H9 (cell line): ENCODE data around the gene MSI1. TPM values are rescaled to one million over a fixed set of nuclear protein-coding genes. Genes with fewer than 3 reads are reported as not detected.
A peak's percentile ranks its signal among the peaks of the same experiment; 100 is the strongest.

Experiments used
- DNase-seq: peaks from one replicate; pipeline ENCODE4 v3.0.0-alpha.2; 2017
- H2AFZ ChIP-seq: one replicate; pipeline ENCODE4 v1.6.1; 2013; ENCODE audit warnings: mild to moderate bottlenecking, low read length, control low read depth, moderate library complexity
- H2AK5ac ChIP-seq: 2 replicates; pipeline ENCODE4 v1.6.1; 2013; ENCODE audit warnings: low read length, control low read depth, mixed read lengths; ENCODE audit not compliant: insufficient read length
- H2BK120ac ChIP-seq: one replicate; pipeline ENCODE4 v1.6.1; 2013; ENCODE audit warnings: low read depth, mild to moderate bottlenecking, low read length, control low read depth, inconsistent platforms; ENCODE audit not compliant: poor library complexity, severe bottlenecking
- H2BK12ac ChIP-seq: 2 replicates; pipeline ENCODE4 v1.6.1; 2013; ENCODE audit warnings: low read length, control low read depth, mixed read lengths, low read depth; ENCODE audit not compliant: insufficient read length
- H2BK15ac ChIP-seq: 2 replicates; pipeline ENCODE4 v1.6.1; 2013; ENCODE audit warnings: low read depth, low read length, control low read depth
- H2BK20ac ChIP-seq: one replicate; pipeline ENCODE4 v1.6.1; 2013; ENCODE audit warnings: low read depth, mild to moderate bottlenecking, low read length, control low read depth, inconsistent platforms; ENCODE audit not compliant: poor library complexity, severe bottlenecking
- H2BK5ac ChIP-seq: 2 replicates; pipeline ENCODE4 v1.6.1; 2013; ENCODE audit warnings: low read length, control low read depth, mixed read lengths; ENCODE audit not compliant: insufficient read length
- H3K14ac ChIP-seq: 2 replicates; pipeline ENCODE4 v1.6.1; 2013; ENCODE audit warnings: low read length, control low read depth; ENCODE audit not compliant: insufficient read depth
- H3K18ac ChIP-seq: 2 replicates; pipeline ENCODE4 v1.6.1; 2013; ENCODE audit warnings: low read depth, mild to moderate bottlenecking, mixed read lengths, low read length, control low read depth; ENCODE audit not compliant: insufficient read length
- H3K23ac ChIP-seq: 2 replicates; pipeline ENCODE4 v1.6.1; 2013; ENCODE audit warnings: low read length, control low read depth, mixed read lengths, low read depth; ENCODE audit not compliant: insufficient read length
- H3K23me2 ChIP-seq: 2 replicates; pipeline ENCODE4 v1.6.1; 2013; ENCODE audit warnings: low read depth, mild to moderate bottlenecking, mixed read lengths, low read length, control low read depth; ENCODE audit not compliant: insufficient read length, poor library complexity, severe bottlenecking
- H3K27ac ChIP-seq: 2 replicates; pipeline ENCODE4 v1.5.1; 2013; ENCODE audit warnings: low read length, control low read depth, mixed read lengths, low read depth; ENCODE audit not compliant: insufficient read length
- H3K27me3 ChIP-seq: 2 replicates; pipeline ENCODE4 v1.6.1; 2013; ENCODE audit warnings: low read length, control low read depth, inconsistent platforms; ENCODE audit not compliant: insufficient read depth
- H3K4ac ChIP-seq: 2 replicates; pipeline ENCODE4 v1.6.1; 2013; ENCODE audit warnings: low read depth, mild to moderate bottlenecking, control low read depth, inconsistent platforms, low read length, moderate library complexity
- H3K4me1 ChIP-seq: 2 replicates; pipeline ENCODE4 v1.6.1; 2013; ENCODE audit warnings: low read length, control low read depth, inconsistent platforms; ENCODE audit not compliant: insufficient read depth
- H3K4me2 ChIP-seq: 2 replicates; pipeline ENCODE4 v1.6.1; 2013; ENCODE audit warnings: low read length, control low read depth, mixed read lengths; ENCODE audit not compliant: insufficient read length, insufficient read depth
- H3K56ac ChIP-seq: 2 replicates; pipeline ENCODE4 v1.6.1; 2013; ENCODE audit warnings: low read depth, mild to moderate bottlenecking, mixed read lengths, low read length, control low read depth; ENCODE audit not compliant: insufficient read length
- H3K79me1 ChIP-seq: 2 replicates; pipeline ENCODE4 v1.6.1; 2013; ENCODE audit warnings: low read depth, mild to moderate bottlenecking, moderate library complexity, low read length, control low read depth, inconsistent platforms; ENCODE audit not compliant: insufficient read depth, poor library complexity, severe bottlenecking
- H3K79me2 ChIP-seq: 2 replicates; pipeline ENCODE4 v1.6.1; 2013; ENCODE audit warnings: low read length, control low read depth, inconsistent platforms; ENCODE audit not compliant: insufficient read depth
- H3K9ac ChIP-seq: 2 replicates; pipeline ENCODE4 v1.6.1; 2013; ENCODE audit warnings: low read length, control low read depth, mixed read lengths; ENCODE audit not compliant: insufficient read length; ENCODE audit errors: extremely low read depth
- H3K9me3 ChIP-seq: one replicate; pipeline ENCODE4 v1.6.1; 2013; ENCODE audit warnings: low read depth, low read length, inconsistent platforms; ENCODE audit not compliant: control insufficient read depth
- H3T11ph ChIP-seq: one replicate; pipeline ENCODE4 v1.6.1; 2013; ENCODE audit warnings: mild to moderate bottlenecking, low read length, control low read depth, inconsistent platforms
- H4K20me1 ChIP-seq: one replicate; pipeline ENCODE4 v1.6.1; 2013; ENCODE audit not compliant: control insufficient read depth, insufficient read length, insufficient read depth
- H4K5ac ChIP-seq: 2 replicates; pipeline ENCODE4 v1.6.1; 2013; ENCODE audit warnings: low read depth, mild to moderate bottlenecking, mixed read lengths, low read length, control low read depth; ENCODE audit not compliant: insufficient read length
- H4K8ac ChIP-seq: replicated peaks from 2 replicates; pipeline ENCODE4 v1.6.1; 2013; ENCODE audit warnings: low read length, control low read depth, mixed read lengths, low read depth; ENCODE audit not compliant: insufficient read length
- H4K91ac ChIP-seq: 2 replicates; pipeline ENCODE4 v1.6.1; 2013; ENCODE audit warnings: low read depth, mild to moderate bottlenecking, moderate library complexity, mixed read lengths, low read length, control low read depth; ENCODE audit not compliant: insufficient read length
- H3K27ac Mint-ChIP-seq, 3 experiments: 2 replicates in 2 of 3; 3 replicates in 1 of 3; pipeline ENCODE4 v1.8.0; 2020 to 2021; ENCODE audit warnings: mixed read lengths in 3 of 3, mild to moderate bottlenecking in 1 of 3, moderate library complexity in 1 of 3
- H3K27me3 Mint-ChIP-seq: 2 replicates; pipeline ENCODE4 v1.8.0; 2021; ENCODE audit warnings: low read depth, mild to moderate bottlenecking, moderate library complexity, mixed read lengths
- H3K36me3 Mint-ChIP-seq, 3 experiments: 2 replicates in 2 of 3; 3 replicates in 1 of 3; pipeline ENCODE4 v1.8.0; 2020 to 2021; ENCODE audit warnings: low read depth in 3 of 3, mixed read lengths in 3 of 3; ENCODE audit not compliant: insufficient read depth in 1 of 3
- H3K4me1 Mint-ChIP-seq, 2 experiments: 2 replicates each; pipeline ENCODE4 v1.8.0; 2020; ENCODE audit warnings: mixed read lengths in 2 of 2
- H3K4me3 Mint-ChIP-seq, 2 experiments: 2 replicates in 1 of 2; 3 replicates in 1 of 2; pipeline ENCODE4 v1.8.0; 2020 to 2021; ENCODE audit warnings: mild to moderate bottlenecking in 2 of 2, mixed read lengths in 2 of 2, moderate library complexity in 1 of 2
- H3K9me3 Mint-ChIP-seq, 2 experiments: 2 replicates in 1 of 2; 3 replicates in 1 of 2; pipeline ENCODE4 v1.8.0; 2020; ENCODE audit warnings: mild to moderate bottlenecking in 2 of 2, mixed read lengths in 2 of 2, moderate library complexity in 1 of 2
- WGBS: extraction: QIAGEN DNeasy Blood & Tissue Kit; methylation state at CpG from one replicate; pipeline ENCODE4 v1.1.7; 2013; ENCODE audit warnings: missing lambda C conversion rate, low lambda C conversion rate, mixed read lengths; ENCODE audit not compliant: insufficient read length; ENCODE audit errors: extremely low coverage; 5-methylcytosine and 5-hydroxymethylcytosine counted together
- total RNA-seq: library from RNA; stranded (reverse); gene quantifications from 2 replicates; pipeline ENCODE4 v1.2.1, GENCODE V29; 2021
- TF ChIP-seq, protein P1 (sequence below): fragments of 200-600 bp; sonication (generic); conservative IDR thresholded peaks from 3 replicates; pipeline ENCODE4 v1.8.0; 2021; ENCODE audit warnings: antibody characterized with exemption, mild to moderate bottlenecking

Gene MSI1
- total RNA-seq, 1 experiment from 2014 or later, result 91.5 TPM

DNA sequence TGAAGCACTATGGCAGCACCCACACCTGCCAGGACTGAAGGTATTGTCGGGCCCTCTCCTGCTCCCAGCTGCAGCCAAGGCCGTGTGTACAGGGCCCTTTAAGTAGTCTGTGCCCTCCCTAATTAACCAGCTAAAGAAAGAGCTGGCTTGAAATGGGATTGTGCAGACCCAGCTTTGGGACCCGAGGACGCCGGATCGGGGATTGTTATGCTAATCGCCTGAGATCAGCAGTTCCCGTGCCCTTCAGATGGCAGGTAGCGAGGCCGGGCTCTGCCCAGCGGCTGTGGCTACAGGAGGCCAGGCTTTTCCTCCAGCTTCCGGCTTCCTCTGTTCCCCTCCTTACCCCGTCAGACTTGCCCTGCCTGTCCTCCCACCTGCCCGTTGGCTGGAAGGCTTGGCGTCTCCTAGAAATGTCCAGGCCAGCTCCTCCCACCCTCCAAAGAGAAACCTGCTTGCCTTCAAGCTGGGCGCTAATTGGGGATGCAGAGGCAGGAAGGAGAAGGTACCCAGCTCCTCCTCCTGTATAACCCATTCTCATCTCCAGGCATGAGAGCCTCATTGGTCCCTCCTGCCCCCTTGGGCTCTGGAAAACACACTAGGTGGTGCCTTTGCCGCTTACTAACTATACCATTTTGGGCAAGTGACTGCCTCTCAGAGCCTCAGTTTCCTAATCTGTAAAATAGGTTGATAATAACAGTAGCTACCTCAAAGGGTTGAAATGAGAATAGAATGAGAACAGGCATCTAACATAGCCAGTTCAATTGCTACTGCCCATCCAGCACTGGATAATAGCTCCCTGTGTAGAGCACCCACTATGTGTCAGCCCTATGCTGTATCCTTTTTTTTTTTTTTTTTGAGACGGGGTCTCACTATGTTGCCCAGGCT is 25.8 kb upstream of the MSI1 start:
- Histone ChIP-seq H2BK20ac (no peak overlapping the region), H4K91ac (no peak overlapping the region), H2AK5ac (no peak overlapping the region), H4K5ac (no peak overlapping the region), H4K20me1 (no peaks in the 10 kb centered on the region), H3K79me2 (no peaks in the 10 kb centered on the region), H3K27me3 (no peaks in the 10 kb centered on the region), H3K23me2 (no peaks in the 10 kb centered on the region), H3K4me1 (peaks cover 2% of the 10 kb centered on the region; the same call in 1 of the 2 replicates), H3K9ac (no peak overlapping the region), H3K4ac (no peak overlapping the region), H3K18ac (peak overlapping the region; percentile 43), H3K27ac (peak overlapping the region; percentile 19), H3K9me3 (no peaks in the 10 kb centered on the region), H2BK15ac (no peak overlapping the region), H2BK5ac (no peak overlapping the region), H2AFZ (no peak overlapping the region), H3K14ac (peak overlapping the region; percentile 67; the same call in 1 of the 2 replicates), H2BK120ac (no peak overlapping the region), H3K23ac (no peak overlapping the region), H3K79me1 (no peaks in the 10 kb centered on the region), H3T11ph (no peak overlapping the region), H3K4me2 (peak overlapping the region; percentile 18), H4K8ac (no peak overlapping the region), H2BK12ac (no peak overlapping the region), H3K56ac (no peak overlapping the region)
- H3K36me3 Mint-ChIP-seq, result no peaks in the 10 kb centered on the region
- no peaks in the 10 kb centered on the region; a peak in 2 of 5 replicates for H3K9me3 Mint-ChIP-seq
- H3K4me1 Mint-ChIP-seq, result peaks cover 24 to 49% of the 10 kb centered on the region in 2 experiments
- H3K27me3 Mint-ChIP-seq, result no peaks in the 10 kb centered on the region; the same call in 1 of the 2 replicates
- TF ChIP-seq, protein P1, sequence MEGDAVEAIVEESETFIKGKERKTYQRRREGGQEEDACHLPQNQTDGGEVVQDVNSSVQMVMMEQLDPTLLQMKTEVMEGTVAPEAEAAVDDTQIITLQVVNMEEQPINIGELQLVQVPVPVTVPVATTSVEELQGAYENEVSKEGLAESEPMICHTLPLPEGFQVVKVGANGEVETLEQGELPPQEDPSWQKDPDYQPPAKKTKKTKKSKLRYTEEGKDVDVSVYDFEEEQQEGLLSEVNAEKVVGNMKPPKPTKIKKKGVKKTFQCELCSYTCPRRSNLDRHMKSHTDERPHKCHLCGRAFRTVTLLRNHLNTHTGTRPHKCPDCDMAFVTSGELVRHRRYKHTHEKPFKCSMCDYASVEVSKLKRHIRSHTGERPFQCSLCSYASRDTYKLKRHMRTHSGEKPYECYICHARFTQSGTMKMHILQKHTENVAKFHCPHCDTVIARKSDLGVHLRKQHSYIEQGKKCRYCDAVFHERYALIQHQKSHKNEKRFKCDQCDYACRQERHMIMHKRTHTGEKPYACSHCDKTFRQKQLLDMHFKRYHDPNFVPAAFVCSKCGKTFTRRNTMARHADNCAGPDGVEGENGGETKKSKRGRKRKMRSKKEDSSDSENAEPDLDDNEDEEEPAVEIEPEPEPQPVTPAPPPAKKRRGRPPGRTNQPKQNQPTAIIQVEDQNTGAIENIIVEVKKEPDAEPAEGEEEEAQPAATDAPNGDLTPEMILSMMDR, result no peak
- DNase-seq, result peak; percentile 98
- H3K27ac Mint-ChIP-seq, result peak overlapping the region; percentile 81 to 95 (median 88)
- peak overlapping the region; percentile 37 to 69 for H3K4me3 Mint-ChIP-seq
- WGBS, result no CpG with 5 or more reads among the region's 18 CpGs
